ENCODE measurements around the gene STUB1. TPM values are rescaled to one million over a fixed set of nuclear protein-coding genes. Genes with fewer than 3 reads are reported as not detected.
A peak's percentile ranks its signal among the peaks of the same experiment; 100 is the strongest.
"Not testable (repeated sequence)": the region's sequence is repeated elsewhere in the genome, so short reads cannot be mapped to it uniquely, and the experiment has no call there.

The STUB1 gene
- total and polyA plus RNA-seq, 9 donors, result 70.7 to 115 (median 98.8) TPM

DNA sequence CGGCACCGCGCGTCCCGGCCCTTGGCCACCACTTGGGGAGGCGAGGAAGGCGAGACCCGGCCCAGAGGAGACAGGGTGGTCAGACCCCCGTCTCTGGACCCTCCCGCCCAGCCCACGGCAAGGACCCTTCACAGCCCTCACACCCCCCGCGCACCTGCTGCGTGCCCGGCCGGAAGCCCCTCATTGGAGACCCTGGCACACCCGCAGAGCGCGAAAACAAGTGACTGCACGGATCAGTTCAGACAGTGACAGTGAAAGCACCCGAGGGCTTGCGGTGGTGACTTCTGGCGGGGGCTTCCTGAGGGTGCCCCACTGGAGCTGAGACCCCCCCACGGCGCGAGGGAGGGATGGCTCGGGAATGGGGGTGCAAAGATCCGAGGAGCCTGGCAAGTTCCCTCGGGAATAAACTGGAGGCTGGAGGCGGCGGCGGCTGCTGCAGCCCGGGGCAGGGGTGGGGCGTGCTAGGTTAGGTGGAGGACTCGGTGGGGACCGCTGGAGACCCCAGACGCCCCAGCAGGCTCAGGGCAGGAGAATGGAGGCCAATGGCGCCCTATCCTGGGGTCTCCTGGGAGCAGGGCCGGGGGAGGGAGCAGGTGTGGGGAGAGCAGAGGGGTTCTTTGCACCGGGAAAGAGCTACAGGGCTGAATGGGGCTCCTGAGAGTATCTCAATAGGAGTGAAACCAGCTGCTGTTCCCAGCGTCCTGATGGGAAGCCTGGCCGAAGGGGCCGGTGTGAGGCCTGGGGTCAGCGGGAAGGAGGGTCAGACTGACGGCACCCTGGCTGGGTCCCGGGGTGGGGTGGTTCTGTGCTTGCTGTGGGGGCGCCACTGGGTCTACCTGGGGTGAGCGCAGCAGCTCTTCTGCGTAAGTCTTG lies 26.2 kb downstream of the STUB1 start:
- H3K9me3 ChIP-seq (replicated peaks; ENCODE audit: control insufficient read depth, low read depth, low read length), result no peaks in the 10 kb centered on the region
- WGBS (ENCODE audit: insufficient coverage), result 3% methylated on average over 48 of the region's 49 CpGs
- no peak overlapping the region for H3K4me3 ChIP-seq (ENCODE audit: low read length)
- peaks cover 93% of the 10 kb centered on the region for H3K27me3 ChIP-seq (ENCODE audit: control insufficient read depth, insufficient read depth, low read length)
- no peaks in the 10 kb centered on the region for H3K36me3 ChIP-seq (ENCODE audit: control insufficient read depth, insufficient read depth, low read length)
- DNase-seq, result no peak
- H3K4me1 ChIP-seq (ENCODE audit: control insufficient read depth, insufficient read depth, low read length), result peaks cover 30% of the 10 kb centered on the region
- H3K27ac ChIP-seq (ENCODE audit: low read length), result no peak overlapping the region

DNA sequence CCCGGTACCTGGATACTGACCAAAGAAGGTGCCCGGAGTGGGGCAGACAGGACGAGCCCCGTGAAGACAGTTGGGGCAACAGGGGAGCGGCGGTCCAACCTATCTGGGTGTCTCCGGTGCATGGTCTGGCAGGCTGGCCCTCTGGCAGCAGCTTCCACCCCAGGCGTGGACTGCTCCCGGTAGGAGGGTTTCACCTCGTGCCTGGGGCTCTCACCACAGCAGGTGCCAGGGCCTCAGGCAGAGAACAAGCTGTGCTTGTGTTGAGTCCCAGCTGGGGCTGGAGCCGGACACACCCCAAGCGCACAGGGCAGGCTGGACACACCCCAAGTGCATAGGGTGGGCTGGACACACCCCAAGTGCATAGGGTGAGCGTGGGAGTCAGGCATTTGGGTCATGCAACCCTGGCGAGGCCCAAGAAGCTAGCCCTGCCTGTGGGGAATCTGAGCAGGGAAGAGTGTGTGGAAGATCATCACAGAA lies 26.9 kb downstream of the STUB1 start:
- DNase-seq, result no peak
- H3K27ac ChIP-seq (ENCODE audit: low read length), result no peak overlapping the region
- no peaks in the 10 kb centered on the region for H3K36me3 ChIP-seq (ENCODE audit: control insufficient read depth, insufficient read depth, low read length)
- no peaks in the 10 kb centered on the region for H3K9me3 ChIP-seq (replicated peaks; ENCODE audit: control insufficient read depth, low read depth, low read length)
- H3K4me1 ChIP-seq (ENCODE audit: control insufficient read depth, insufficient read depth, low read length), result peaks cover 36% of the 10 kb centered on the region
- WGBS (ENCODE audit: insufficient coverage), result 33% methylated on average over 14 of the region's 14 CpGs
- H3K4me3 ChIP-seq (ENCODE audit: low read length), result no peak overlapping the region
- H3K27me3 ChIP-seq (ENCODE audit: control insufficient read depth, insufficient read depth, low read length), result peaks cover 90% of the 10 kb centered on the region

DNA sequence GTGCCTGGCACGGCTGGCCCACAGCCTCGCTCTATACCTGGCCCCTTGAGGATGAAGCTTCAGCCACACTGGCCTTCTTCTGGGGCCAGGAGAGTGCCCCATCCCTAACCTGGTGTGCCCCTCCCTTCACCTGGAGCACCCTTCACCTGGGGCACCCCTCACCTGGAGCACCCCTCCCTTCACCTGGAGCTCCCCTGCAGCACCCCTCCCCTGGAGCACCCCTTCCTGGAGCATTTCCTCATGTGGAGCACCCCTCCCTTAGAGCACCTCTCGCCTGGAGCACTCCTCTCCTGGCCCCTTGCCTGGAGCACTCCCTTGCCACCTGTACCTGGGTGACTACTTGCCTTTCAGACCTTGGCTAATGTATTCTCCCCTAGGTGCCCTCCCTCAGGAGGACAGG lies 27.8 kb downstream of the STUB1 start:
- DNase-seq, result no peak
- Histone ChIP-seq H3K4me3 (ENCODE audit: low read length) (no peak overlapping the region), H3K27me3 (ENCODE audit: control insufficient read depth, insufficient read depth, low read length) (peaks cover 84% of the 10 kb centered on the region), H3K36me3 (ENCODE audit: control insufficient read depth, insufficient read depth, low read length) (no peaks in the 10 kb centered on the region), H3K9me3 (replicated peaks; ENCODE audit: control insufficient read depth, low read depth, low read length) (no peaks in the 10 kb centered on the region), H3K4me1 (ENCODE audit: control insufficient read depth, insufficient read depth, low read length) (peaks cover 36% of the 10 kb centered on the region), H3K27ac (ENCODE audit: low read length) (no peak overlapping the region)
- 50% methylated on average over 1 of the region's 3 CpGs for WGBS (ENCODE audit: insufficient coverage)

DNA sequence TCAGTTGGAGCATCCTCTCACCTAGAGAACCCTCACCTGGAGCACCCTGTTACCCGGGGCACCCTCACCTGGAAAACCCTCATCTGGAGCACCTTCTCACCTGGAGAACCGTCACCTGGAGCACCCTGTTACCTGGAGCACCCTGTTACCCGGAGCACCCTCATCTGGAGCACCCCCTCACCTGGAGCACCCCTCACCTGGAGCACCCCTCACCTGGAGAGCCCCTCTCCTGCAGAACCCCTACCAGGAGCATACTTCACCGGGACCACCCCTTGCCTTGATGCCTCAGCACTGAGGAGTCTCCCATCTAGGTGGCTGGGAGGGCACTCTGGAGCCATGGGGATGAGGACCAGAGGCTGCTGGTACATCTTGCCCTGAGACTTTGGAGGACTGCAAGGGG lies 28.7 kb downstream of the STUB1 start:
- no peak overlapping the region for H3K4me3 ChIP-seq (ENCODE audit: low read length)
- no peak for DNase-seq
- no peaks in the 10 kb centered on the region for H3K36me3 ChIP-seq (ENCODE audit: control insufficient read depth, insufficient read depth, low read length)
- no peaks in the 10 kb centered on the region for H3K9me3 ChIP-seq (replicated peaks; ENCODE audit: control insufficient read depth, low read depth, low read length)
- WGBS (ENCODE audit: insufficient coverage), result 84% methylated on average over 4 of the region's 4 CpGs
- peaks cover 36% of the 10 kb centered on the region for H3K4me1 ChIP-seq (ENCODE audit: control insufficient read depth, insufficient read depth, low read length)
- no peak overlapping the region for H3K27ac ChIP-seq (ENCODE audit: low read length)
- peaks cover 78% of the 10 kb centered on the region for H3K27me3 ChIP-seq (ENCODE audit: control insufficient read depth, insufficient read depth, low read length)

DNA sequence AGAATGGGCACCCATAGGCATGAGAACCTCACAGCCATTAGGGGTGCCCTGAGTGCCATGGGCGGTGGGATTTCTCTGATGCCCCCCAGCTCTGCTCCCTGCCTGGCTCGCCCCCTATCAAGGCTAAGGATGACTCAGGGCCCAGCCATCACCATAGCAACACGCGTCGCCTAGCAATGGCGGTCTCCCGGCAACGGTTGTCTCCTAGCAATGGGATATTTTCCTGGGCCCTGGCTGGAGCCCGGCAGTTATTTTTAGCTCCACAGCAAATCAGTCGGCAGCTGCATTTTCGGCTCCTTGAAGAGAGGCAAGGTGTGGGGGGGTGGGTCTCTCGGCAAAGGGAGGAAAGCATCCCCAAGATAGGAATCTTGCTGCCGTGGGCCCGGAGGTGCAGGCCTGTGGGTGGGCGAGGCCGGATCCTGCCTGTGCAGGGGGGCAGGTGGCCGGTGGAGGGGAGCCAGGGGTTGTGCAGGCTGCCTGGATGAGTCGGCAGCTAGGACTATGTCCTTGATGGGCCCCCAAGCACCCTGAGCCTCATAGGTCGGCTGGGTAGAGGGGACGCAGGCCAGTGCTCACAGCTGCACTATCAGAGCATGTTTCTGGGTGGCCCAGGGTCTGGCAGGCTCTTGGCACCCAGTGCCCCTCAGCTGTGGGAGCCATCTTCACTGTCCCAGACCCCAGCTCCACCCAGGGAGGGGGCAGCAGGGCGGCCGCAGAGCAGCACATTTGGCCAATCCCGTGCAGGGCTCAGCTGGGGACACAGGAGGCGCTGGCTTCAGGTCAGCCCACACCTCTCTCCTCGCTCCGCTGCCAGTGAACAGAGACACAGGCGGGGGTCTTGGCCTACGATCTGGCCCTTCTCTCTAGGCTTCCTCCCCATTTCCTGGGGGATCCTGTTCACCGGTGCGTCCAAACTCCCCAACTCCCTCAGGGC lies 29.6 kb downstream of the STUB1 start:
- H3K4me3 ChIP-seq (ENCODE audit: low read length), result no peak overlapping the region
- peaks cover 71% of the 10 kb centered on the region for H3K27me3 ChIP-seq (ENCODE audit: control insufficient read depth, insufficient read depth, low read length)
- no peak overlapping the region for H3K27ac ChIP-seq (ENCODE audit: low read length)
- peaks cover 41% of the 10 kb centered on the region for H3K4me1 ChIP-seq (ENCODE audit: control insufficient read depth, insufficient read depth, low read length)
- peak; percentile 78 for DNase-seq
- H3K9me3 ChIP-seq (replicated peaks; ENCODE audit: control insufficient read depth, low read depth, low read length), result no peaks in the 10 kb centered on the region
- 15% methylated on average over 30 of the region's 30 CpGs for WGBS (ENCODE audit: insufficient coverage)
- H3K36me3 ChIP-seq (ENCODE audit: control insufficient read depth, insufficient read depth, low read length), result no peaks in the 10 kb centered on the region

DNA sequence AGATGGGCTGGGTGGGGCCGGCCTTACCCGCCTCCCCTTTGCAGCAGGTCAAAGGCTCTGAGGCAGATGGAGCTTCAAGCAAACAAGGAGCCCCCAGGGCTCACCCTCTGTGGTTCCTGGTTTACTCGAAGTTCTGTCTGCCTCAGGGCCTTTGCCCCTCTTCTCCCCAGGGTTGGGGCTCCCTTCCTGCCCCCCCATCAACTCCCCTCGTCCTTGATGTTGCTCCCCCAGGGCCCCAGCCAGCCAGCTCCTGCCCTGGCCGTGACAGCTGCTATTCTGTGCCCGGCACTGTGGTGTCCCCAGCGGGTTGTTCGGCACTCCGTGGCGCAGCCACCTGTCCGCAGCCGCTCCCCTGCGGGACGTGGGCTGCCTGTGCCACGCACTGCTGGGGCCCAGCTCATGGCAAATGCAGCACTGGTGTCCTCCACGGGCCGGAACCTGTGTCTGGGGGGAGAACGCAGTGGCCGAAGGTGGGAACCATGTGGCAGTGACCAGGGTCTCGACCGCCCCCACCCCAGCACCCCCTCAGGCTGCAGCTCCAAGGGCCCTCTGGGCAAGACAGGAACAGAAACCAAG lies 30.4 kb downstream of the STUB1 start:
- H3K4me1 ChIP-seq (ENCODE audit: control insufficient read depth, insufficient read depth, low read length), result peaks cover 41% of the 10 kb centered on the region
- 66% methylated on average over 19 of the region's 21 CpGs for WGBS (ENCODE audit: insufficient coverage)
- H3K27me3 ChIP-seq (ENCODE audit: control insufficient read depth, insufficient read depth, low read length), result peaks cover 66% of the 10 kb centered on the region
- no peaks in the 10 kb centered on the region for H3K36me3 ChIP-seq (ENCODE audit: control insufficient read depth, insufficient read depth, low read length)
- no peak for DNase-seq
- H3K4me3 ChIP-seq (ENCODE audit: low read length), result no peak overlapping the region
- no peaks in the 10 kb centered on the region for H3K9me3 ChIP-seq (replicated peaks; ENCODE audit: control insufficient read depth, low read depth, low read length)
- no peak overlapping the region for H3K27ac ChIP-seq (ENCODE audit: low read length)

DNA sequence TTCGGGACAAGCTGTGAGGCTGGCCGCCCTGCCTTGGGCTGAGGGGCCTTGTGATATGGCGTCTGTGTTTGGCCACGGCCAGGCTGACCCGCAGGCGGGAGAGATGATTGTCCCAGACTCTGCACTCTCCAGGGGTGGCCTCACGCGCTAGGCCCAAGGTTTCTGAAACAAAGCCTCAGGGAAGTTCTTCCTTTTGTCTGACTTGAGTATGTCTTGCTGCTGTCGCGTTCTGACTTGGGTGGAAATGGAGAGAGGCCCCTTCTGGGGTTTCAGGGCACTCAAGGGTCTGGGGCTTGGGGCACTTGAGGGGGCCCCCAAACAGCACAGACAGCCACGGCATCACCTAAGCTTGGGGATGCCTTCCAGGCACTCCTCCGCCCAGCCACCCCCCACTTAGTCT lies 30.9 kb downstream of the STUB1 start:
- no peak for DNase-seq
- WGBS (ENCODE audit: insufficient coverage), result 71% methylated on average over 11 of the region's 12 CpGs
- peaks cover 68% of the 10 kb centered on the region for H3K27me3 ChIP-seq (ENCODE audit: control insufficient read depth, insufficient read depth, low read length)
- H3K36me3 ChIP-seq (ENCODE audit: control insufficient read depth, insufficient read depth, low read length), result no peaks in the 10 kb centered on the region
- peaks cover 44% of the 10 kb centered on the region for H3K4me1 ChIP-seq (ENCODE audit: control insufficient read depth, insufficient read depth, low read length)
- H3K4me3 ChIP-seq (ENCODE audit: low read length), result no peak overlapping the region
- no peak overlapping the region for H3K27ac ChIP-seq (ENCODE audit: low read length)
- no peaks in the 10 kb centered on the region for H3K9me3 ChIP-seq (replicated peaks; ENCODE audit: control insufficient read depth, low read depth, low read length)

DNA sequence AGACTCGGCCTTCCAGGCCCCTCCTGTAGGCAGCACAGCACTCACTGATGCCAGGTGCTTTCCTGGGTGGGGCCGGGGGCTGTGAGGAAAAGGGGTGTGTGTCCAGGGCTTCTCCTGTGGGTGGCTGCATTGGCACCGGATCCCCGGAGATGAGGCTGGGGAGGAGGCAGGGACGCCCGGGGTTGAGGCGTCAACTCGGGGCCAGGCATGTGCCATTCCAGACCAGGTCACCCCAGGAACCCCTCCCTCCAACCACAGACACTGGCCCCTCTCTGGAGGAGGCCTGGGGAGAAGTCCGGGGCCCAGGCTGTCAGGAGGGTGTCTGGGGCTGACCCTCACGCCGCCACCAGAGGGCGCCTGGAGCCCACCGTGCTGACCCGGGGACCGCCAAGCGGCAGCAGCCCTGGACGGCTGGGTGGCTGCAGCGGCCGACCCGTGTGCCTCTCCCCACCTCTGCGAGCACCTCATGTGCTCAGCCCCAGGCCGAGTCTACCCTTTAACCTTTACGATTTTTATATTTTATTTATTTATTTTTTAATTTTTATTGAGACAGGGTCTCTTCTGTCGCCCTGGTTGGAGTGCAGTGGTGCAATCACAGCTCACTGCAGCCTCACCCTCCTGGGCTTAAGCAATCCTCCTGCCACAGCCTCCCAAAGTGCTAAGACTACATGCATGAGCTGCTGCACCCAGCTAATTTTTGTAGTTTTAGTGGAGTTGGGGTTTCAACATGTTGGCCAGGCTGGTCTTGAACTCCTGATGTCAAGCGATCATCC lies 31.5 kb downstream of the STUB1 start:
- WGBS (ENCODE audit: insufficient coverage), result 12% methylated on average over 12 of the region's 25 CpGs
- no peak overlapping the region for H3K4me3 ChIP-seq (ENCODE audit: low read length)
- DNase-seq, result peak; percentile 71
- no peaks in the 10 kb centered on the region for H3K9me3 ChIP-seq (replicated peaks; ENCODE audit: control insufficient read depth, low read depth, low read length)
- H3K36me3 ChIP-seq (ENCODE audit: control insufficient read depth, insufficient read depth, low read length), result no peaks in the 10 kb centered on the region
- H3K27ac ChIP-seq (ENCODE audit: low read length), result no peak overlapping the region
- H3K4me1 ChIP-seq (ENCODE audit: control insufficient read depth, insufficient read depth, low read length), result peaks cover 46% of the 10 kb centered on the region
- H3K27me3 ChIP-seq (ENCODE audit: control insufficient read depth, insufficient read depth, low read length), result peaks cover 68% of the 10 kb centered on the region

DNA sequence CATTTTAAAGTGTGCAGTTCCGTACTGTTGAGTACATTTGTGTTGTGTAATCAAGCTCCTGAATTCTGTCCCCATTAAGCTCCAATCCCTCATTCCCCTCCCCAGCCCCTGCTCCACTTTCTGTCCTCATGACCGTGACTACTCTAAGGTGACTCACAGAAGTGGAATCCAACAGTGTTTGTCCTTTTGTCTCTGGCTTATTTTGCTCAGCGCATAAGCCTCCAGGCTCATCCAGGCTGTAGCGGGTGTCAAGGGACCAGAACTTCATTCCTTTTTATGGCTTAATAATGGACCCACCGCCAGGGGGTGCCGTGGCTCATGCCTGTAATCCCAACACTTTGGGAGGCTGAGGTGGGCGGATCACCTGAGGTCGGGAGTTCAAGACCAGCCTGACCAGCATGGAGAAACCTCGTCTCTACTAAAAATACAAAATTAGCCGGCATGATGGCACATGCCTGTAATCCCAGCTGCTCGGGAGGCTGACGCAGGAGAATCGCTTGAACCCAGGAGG lies 32.6 kb downstream of the STUB1 start:
- Histone ChIP-seq H3K4me1 (ENCODE audit: control insufficient read depth, insufficient read depth, low read length) (peaks cover 51% of the 10 kb centered on the region), H3K27me3 (ENCODE audit: control insufficient read depth, insufficient read depth, low read length) (peaks cover 59% of the 10 kb centered on the region)
- H3K9me3 ChIP-seq (replicated peaks; ENCODE audit: control insufficient read depth, low read depth, low read length); H3K4me3 ChIP-seq (ENCODE audit: low read length); H3K27ac ChIP-seq (ENCODE audit: low read length); DNase-seq; H3K36me3 ChIP-seq (ENCODE audit: control insufficient read depth, insufficient read depth, low read length): not testable (repeated sequence)
- WGBS (ENCODE audit: insufficient coverage), result 30% methylated on average over 3 of the region's 13 CpGs

All from muscle of leg (tissue), 11 donors.